H1 (cell line): ENCODE measurements around the gene CYP2C8. TPM values are rescaled to one million over a fixed set of nuclear protein-coding genes. Genes with fewer than 3 reads are reported as not detected.

Source experiments
- CTCF ChIA-PET: fragments of 300-600 bp; sonication (Branson Sonifier 250); formaldehyde crosslinking; loops from one replicate; lab custom pipeline; 2021; ENCODE audit not compliant: partially characterized antibody; lab: Charles Lee
- POLR2A ChIA-PET: fragments of 300-600 bp; sonication (Branson Sonifier 250); formaldehyde crosslinking; loops from one replicate; lab custom pipeline; 2021; ENCODE audit warnings: inconsistent platforms; ENCODE audit not compliant: partially characterized antibody; lab: Charles Lee
- DNase-seq, 2 experiments: peaks; one replicate each; pipeline versions ENCODE4 v3.0.0 to v3.0.0-alpha.2; 2010 to 2022; ENCODE audit warnings: low spot score in 2 of 2, low read depth in 1 of 2, mixed read lengths in 1 of 2
- FAIRE-seq: peaks from 2 replicates; lab custom pipeline; 2011; peaks lifted over from hg19 to GRCh38; lab: Jason Lieb, UNC
- H2AFZ ChIP-seq: 2 replicates; pipeline ENCODE4 v1.8.1; 2012; ENCODE audit warnings: low read length, inconsistent platforms
- H2AK5ac ChIP-seq: 2 replicates; pipeline ENCODE4 v1.6.1; 2013; ENCODE audit warnings: low read depth, low read length
- H2BK120ac ChIP-seq: replicated peaks from 2 replicates; pipeline ENCODE3; 2013; ENCODE audit warnings: low read depth, low read length, inconsistent platforms
- H2BK12ac ChIP-seq: 2 replicates; pipeline ENCODE4 v1.6.1; 2013; ENCODE audit warnings: low read depth, low read length
- H2BK15ac ChIP-seq: 2 replicates; pipeline ENCODE4 v1.6.1; 2013; ENCODE audit warnings: low read length
- H2BK20ac ChIP-seq: 2 replicates; pipeline ENCODE4 v1.6.1; 2013; ENCODE audit warnings: low read length
- H2BK5ac ChIP-seq: 2 replicates; pipeline ENCODE4 v1.6.1; 2013; ENCODE audit warnings: low read depth, low read length
- H3K14ac ChIP-seq: 2 replicates; pipeline ENCODE4 v1.6.1; 2013; ENCODE audit warnings: inconsistent platforms; ENCODE audit not compliant: insufficient read length
- H3K18ac ChIP-seq: 2 replicates; pipeline ENCODE4 v1.6.1; 2013; ENCODE audit warnings: low read length; ENCODE audit errors: extremely low read depth
- H3K23ac ChIP-seq: 2 replicates; pipeline ENCODE4 v1.6.1; 2013; ENCODE audit warnings: inconsistent platforms; ENCODE audit not compliant: insufficient read length
- H3K23me2 ChIP-seq: 2 replicates; pipeline ENCODE4 v1.6.1; 2013; ENCODE audit warnings: low read depth, low read length
- H3K27ac ChIP-seq: 2 replicates; pipeline ENCODE4 v1.6.1; 2011; ENCODE audit warnings: low read depth, low read length, inconsistent platforms
- H3K27me3 ChIP-seq, 4 experiments: replicated peaks in 1 of 4; 1 replicate in 1 of 4; 2 replicates in 3 of 4; pipeline versions ENCODE4 v1.6.1 to v1.8.1; 2011 to 2013; ENCODE audit warnings: low read length in 3 of 4, mild to moderate bottlenecking in 3 of 4, inconsistent platforms in 2 of 4, mixed read lengths in 2 of 4, moderate library complexity in 1 of 4; ENCODE audit not compliant: control insufficient read depth in 3 of 4, insufficient read depth in 3 of 4; ENCODE audit errors: extremely low read depth in 1 of 4
- H3K36me3 ChIP-seq, 4 experiments: 2 replicates each; pipeline versions ENCODE4 v1.6.1 to v1.8.1; 2011 to 2013; ENCODE audit warnings: mild to moderate bottlenecking in 4 of 4, low read length in 3 of 4, moderate library complexity in 2 of 4, control low read depth in 1 of 4, inconsistent platforms in 1 of 4; ENCODE audit not compliant: insufficient read depth in 4 of 4, control insufficient read depth in 2 of 4
- H3K4ac ChIP-seq: replicated peaks from 2 replicates; pipeline ENCODE3; 2013; ENCODE audit warnings: low read length, low read depth, mixed read lengths, inconsistent platforms; ENCODE audit not compliant: insufficient read length
- H3K4me1 ChIP-seq, 4 experiments: replicated peaks in 1 of 4; 1 replicate in 1 of 4; 2 replicates in 3 of 4; pipeline versions ENCODE4 v1.6.1 to v1.8.1; 2011 to 2013; ENCODE audit warnings: low read length in 3 of 4, inconsistent platforms in 2 of 4, mixed read lengths in 1 of 4; ENCODE audit not compliant: insufficient read depth in 4 of 4, control insufficient read depth in 3 of 4
- H3K4me2 ChIP-seq, 2 experiments: 2 replicates each; pipeline versions ENCODE4 v1.6.1 to v1.8.1; 2011 to 2013; ENCODE audit warnings: low read depth in 2 of 2, low read length in 2 of 2, control low read depth in 1 of 2, inconsistent platforms in 1 of 2, mild to moderate bottlenecking in 1 of 2; ENCODE audit not compliant: insufficient read depth in 1 of 2
- H3K4me3 ChIP-seq, 4 experiments: fragments of 200-600, 300-600 bp in 1 of 4; sonication (generic), shearing (Covaris generic), sonication (Bioruptor Twin) in 1 of 4; 2 replicates each; pipeline versions ENCODE4 v1.5.1 to v1.8.1; 2011 to 2016; ENCODE audit warnings: low read length in 4 of 4, low read depth in 3 of 4, control low read depth in 2 of 4, inconsistent platforms in 2 of 4, mild to moderate bottlenecking in 2 of 4, mixed read lengths in 1 of 4, moderate library complexity in 1 of 4; ENCODE audit not compliant: insufficient read depth in 2 of 4; ENCODE audit errors: extremely low read depth in 1 of 4
- H3K56ac ChIP-seq: replicated peaks from 2 replicates; pipeline ENCODE3; 2013; ENCODE audit warnings: low read depth, mild to moderate bottlenecking, mixed read lengths, low read length, inconsistent platforms; ENCODE audit not compliant: insufficient read length
- H3K79me1 ChIP-seq: 2 replicates; pipeline ENCODE4 v1.6.1; 2013; ENCODE audit warnings: low read depth, low read length, control low read depth
- H3K79me2 ChIP-seq, 2 experiments: 2 replicates each; pipeline versions ENCODE4 v1.6.1 to v1.8.1; 2012 to 2013; ENCODE audit warnings: low read length in 2 of 2, mild to moderate bottlenecking in 2 of 2, inconsistent platforms in 1 of 2; ENCODE audit not compliant: insufficient read depth in 2 of 2, control insufficient read depth in 1 of 2
- H3K9ac ChIP-seq, 4 experiments: replicated peaks in 1 of 4; 1 replicate in 1 of 4; 2 replicates in 3 of 4; pipeline versions ENCODE4 v1.6.1 to v1.8.1; 2011 to 2013; ENCODE audit warnings: low read depth in 3 of 4, low read length in 3 of 4, control low read depth in 2 of 4, mild to moderate bottlenecking in 2 of 4, moderate library complexity in 2 of 4, inconsistent platforms in 1 of 4; ENCODE audit errors: extremely low read depth in 1 of 4
- H3K9me3 ChIP-seq, 2 experiments: 2 replicates each; pipeline versions ENCODE4 v1.6.1 to v1.8.1; 2012 to 2013; ENCODE audit warnings: mild to moderate bottlenecking in 2 of 2, moderate library complexity in 2 of 2, control low read depth in 1 of 2, inconsistent platforms in 1 of 2, low read depth in 1 of 2, low read length in 1 of 2, mixed read lengths in 1 of 2; ENCODE audit not compliant: insufficient read depth in 2 of 2
- H4K20me1 ChIP-seq, 2 experiments: replicated peaks in 1 of 2; 2 replicates each; pipeline versions ENCODE3 to v1.8.1; 2011 to 2013; ENCODE audit warnings: inconsistent platforms in 2 of 2, low read length in 2 of 2, mild to moderate bottlenecking in 1 of 2; ENCODE audit not compliant: insufficient read depth in 2 of 2, control insufficient read depth in 1 of 2
- H4K5ac ChIP-seq: 2 replicates; pipeline ENCODE4 v1.6.1; 2013; ENCODE audit warnings: low read length, low read depth, mixed read lengths, inconsistent platforms; ENCODE audit not compliant: insufficient read length
- H4K8ac ChIP-seq: 2 replicates; pipeline ENCODE4 v1.8.0; 2013; ENCODE audit warnings: mild to moderate bottlenecking, moderate library complexity, low read length, inconsistent platforms; ENCODE audit not compliant: insufficient read depth; ENCODE audit errors: extremely low read depth
- H4K91ac ChIP-seq: replicated peaks from 2 replicates; pipeline ENCODE3; 2013; ENCODE audit warnings: low read length, mixed read lengths, inconsistent platforms; ENCODE audit not compliant: insufficient read length
- CBX8 ChIP-seq: fragments of 300-800, 300-1000 bp; sonication (generic); IDR thresholded peaks from 2 replicates; pipeline ENCODE4 v1.7.1; 2016; ENCODE audit warnings: low read depth, low read length, borderline replicate concordance
- MAFK ChIP-seq: IDR thresholded peaks from 2 replicates; pipeline ENCODE4 v1.6.1; 2012; ENCODE audit warnings: low read depth, mild to moderate bottlenecking, improper control_type of control experiment, low read length
- RFX5 ChIP-seq: IDR thresholded peaks from 2 replicates; pipeline ENCODE4 v1.6.1; 2011; ENCODE audit warnings: low read depth, low read length, improper control_type of control experiment, borderline replicate concordance
- SP2 ChIP-seq: IDR thresholded peaks from 2 replicates; pipeline ENCODE4 v1.6.1; 2012; ENCODE audit warnings: mild to moderate bottlenecking, low read length, inconsistent platforms
- polyA plus RNA-seq, 7 experiments: library from polyadenylated mRNA; depleted of rRNA in 3 of 7; stranded (reverse) in 5 of 7; unstranded in 2 of 7; fragments of >200 nt in 5 of 7; fragments of 200-250 nt in 2 of 7; gene quantifications; 1 replicate in 5 of 7; 2 replicates in 1 of 7; 4 replicates in 1 of 7; pipeline versions ENCODE4 v1.2.1 to v1.2.3, GENCODE V29; 2011 to 2013; ENCODE audit warnings: missing spikeins in 2 of 7, mixed read lengths in 2 of 7
- small RNA-seq: library from polyadenylated mRNA; stranded (forward); fragments of <200 nt; extraction: miRNeasy Mini kit (QIAGEN cat#:217004); gene quantifications from one replicate; pipeline ENCODE3, GENCODE V24; 2013; ENCODE audit not compliant: insufficient read depth
- total RNA-seq: library from RNA; stranded (reverse); fragmentation: NEBNext Ultra II Directional; extraction: Animal tissue kit (Norgen Biotek cat#: 25700); gene quantifications from 2 replicates; pipeline ENCODE4 v1.2.1, GENCODE V29; 2021

CYP2C8 gene
- total and polyA plus RNA-seq, 2 of the 8 experiments (the other 6 are each of a cell fraction or from before 2014, with no cell fraction given): 0.32 to 0.89 TPM

GRCh38 chr10:94989192-94989591 lies 80.1 kb downstream of the CYP2C8 start:
- ChIA-PET CTCF (no interaction called here), POLR2A (no interaction called here)
- no peak for FAIRE-seq
- no peaks in the 10 kb centered on the region for H3K27me3 ChIP-seq
- H2BK20ac ChIP-seq: no peak overlapping the region
- no peaks in the 10 kb centered on the region for H3K23me2 ChIP-seq
- H3K4me1 ChIP-seq: peaks cover 0 to 5% (median under 1%) of the 10 kb centered on the region in 4 experiments; a peak in 1 of 7 replicates
- no peak overlapping the region for H2BK12ac ChIP-seq
- no peak overlapping the region for H3K4me2 ChIP-seq
- H3K27ac ChIP-seq: no peak overlapping the region
- no peak overlapping the region for H4K5ac ChIP-seq
- H3K4ac ChIP-seq: no peak overlapping the region
- no peak overlapping the region for H2BK15ac ChIP-seq
- H4K20me1 ChIP-seq: no peaks in the 10 kb centered on the region
- no peak overlapping the region for H2AK5ac ChIP-seq
- no peak overlapping the region for H3K9ac ChIP-seq
- no peak overlapping the region for H4K91ac ChIP-seq
- H2BK5ac ChIP-seq: no peak overlapping the region
- no peak overlapping the region for H3K23ac ChIP-seq
- TF ChIP-seq CBX8: no peak
- TF ChIP-seq RFX5: no peak
- peak; percentile 63; the same call in 1 of the 2 replicates for TF ChIP-seq MAFK
- no peak for TF ChIP-seq SP2
- no peaks in the 10 kb centered on the region for H3K9me3 ChIP-seq
- no peaks in the 10 kb centered on the region for H3K79me1 ChIP-seq
- H3K79me2 ChIP-seq: no peaks in the 10 kb centered on the region
- no peak overlapping the region for H3K18ac ChIP-seq
- H3K14ac ChIP-seq: no peak overlapping the region
- no peak overlapping the region for H2AFZ ChIP-seq
- no peak overlapping the region for H3K4me3 ChIP-seq
- no peak for DNase-seq
- no peak overlapping the region for H3K56ac ChIP-seq
- H3K36me3 ChIP-seq: no peaks in the 10 kb centered on the region
- no peak overlapping the region for H2BK120ac ChIP-seq
- no peak overlapping the region for H4K8ac ChIP-seq

Small RNA genes lying within 50 kb of the gene (small RNA-seq; reads per million reads assigned to genes)
- not detected for gene CYP2C60P

Other genes with a start within 250 kb of the CYP2C8 start
- gene CYP2C9, start 130.8 kb downstream of the CYP2C8 start, total RNA-seq: not detected in 2 replicates
- 0.03 TPM in 1 of 2 replicates, not detected in the other for gene CYP2C9, start 130.8 kb downstream of the CYP2C8 start, polyA plus RNA-seq (2011; rRNA removed)
- gene ACSM6, start 124.7 kb upstream of the CYP2C8 start, total RNA-seq: 0.27 TPM in 1 of 2 replicates, not detected in the other
- gene ACSM6, start 124.7 kb upstream of the CYP2C8 start, polyA plus RNA-seq (2011; rRNA removed): 0.30 and 0.33 TPM in 2 replicates
- gene PDLIM1, start 221.5 kb upstream of the CYP2C8 start, total RNA-seq: 245 and 264 TPM in 2 replicates
- gene PDLIM1, start 221.5 kb upstream of the CYP2C8 start, polyA plus RNA-seq (2011; rRNA removed): 169 and 199 TPM in 2 replicates